HepG2 (cell line): ENCODE results near the gene EGFR. TPM values are rescaled to one million over a fixed set of nuclear protein-coding genes. Genes with fewer than 3 reads are reported as not detected.
A peak's percentile ranks its signal among the peaks of the same experiment; 100 is the strongest.

Experiments used
- ATAC-seq: fragments of 200-7000 bp; cut with Tn5 transposase; 3 replicates; pipeline ENCODE4 v1.9.1; 2020; ENCODE audit warnings: mild to moderate bottlenecking, moderate library complexity
- BruUV-seq: library from RNA; stranded (reverse); fragments of 400-500 nt; replicated peaks from 2 replicates; lab custom pipeline; 2021; lab: Mats Ljungman, UMichigan
- CTCF ChIA-PET: fragments of 300-600 bp; formaldehyde crosslinking; extraction: SDS; loops from one replicate; lab custom pipeline; 2021; ENCODE audit warnings: low total read pairs, inconsistent platforms, low intra/inter-chr PET ratio; lab: Yijun Ruan, JAX
- POLR2A ChIA-PET: fragments of 350-600 bp; sonication (Branson Sonifier 250); formaldehyde crosslinking; loops from one replicate; lab custom pipeline; 2020; ENCODE audit warnings: antibody characterized with exemption, inconsistent platforms; lab: Yijun Ruan, JAX
- DNase-seq: peaks from one replicate; pipeline ENCODE4 v3.0.0-alpha.2; 2015; ENCODE audit warnings: low spot score
- FAIRE-seq: peaks from 3 replicates; lab custom pipeline; 2011; peaks lifted over from hg19 to GRCh38; lab: Jason Lieb, UNC
- H2AFZ ChIP-seq: one replicate; pipeline ENCODE4 v1.6.1; 2011; ENCODE audit warnings: low read length, inconsistent platforms
- H3K27ac ChIP-seq: fragments of 300-600 bp; 3 replicates; pipeline ENCODE4 v1.8.0; 2011; ENCODE audit warnings: mixed run types, mild to moderate bottlenecking, mixed read lengths, low read length, inconsistent platforms; ENCODE audit not compliant: insufficient read depth; ENCODE audit errors: extremely low read length
- H3K27me3 ChIP-seq, 2 experiments: fragments of 200-600 bp in 1 of 2; 2 replicates in 1 of 2; 3 replicates in 1 of 2; pipeline versions ENCODE4 v1.6.0 to v1.8.0; 2011; ENCODE audit warnings: low read length in 2 of 2, mild to moderate bottlenecking in 2 of 2, moderate library complexity in 2 of 2, inconsistent platforms in 1 of 2; ENCODE audit not compliant: insufficient read depth in 2 of 2, control insufficient read depth in 1 of 2
- H3K36me3 ChIP-seq, 2 experiments: fragments of 200-600 bp in 1 of 2; replicated peaks in 1 of 2; 2 replicates in 1 of 2; 3 replicates in 1 of 2; pipeline versions ENCODE4 v1.5.1 to v1.8.0; 2011; ENCODE audit warnings: low read length in 2 of 2, inconsistent platforms in 1 of 2; ENCODE audit not compliant: insufficient read depth in 2 of 2, control insufficient read depth in 1 of 2
- H3K4me1 ChIP-seq: 2 replicates; pipeline ENCODE4 v1.5.1; 2012; ENCODE audit warnings: low read length, inconsistent platforms; ENCODE audit not compliant: insufficient read depth
- H3K4me2 ChIP-seq: 2 replicates; pipeline ENCODE4 v1.6.0; 2011; ENCODE audit warnings: low read depth, low read length, inconsistent platforms
- H3K4me3 ChIP-seq, 3 experiments: fragments of 200-600 bp in 1 of 3; sonication (generic), shearing (Covaris generic) in 1 of 3; replicated peaks in 1 of 3; 2 replicates each; pipeline ENCODE4 v1.5.1; 2011 to 2016; ENCODE audit warnings: low read length in 3 of 3, inconsistent platforms in 2 of 3, low read depth in 2 of 3, mild to moderate bottlenecking in 2 of 3, control low read depth in 1 of 3, mixed read lengths in 1 of 3; ENCODE audit not compliant: insufficient read depth in 1 of 3
- H3K79me2 ChIP-seq: one replicate; pipeline ENCODE4 v1.6.1; 2011; ENCODE audit warnings: low read length, inconsistent platforms; ENCODE audit not compliant: insufficient read depth
- H3K9ac ChIP-seq: 2 replicates; pipeline ENCODE4 v1.6.0; 2011; ENCODE audit warnings: mild to moderate bottlenecking, low read depth, low read length, inconsistent platforms; ENCODE audit not compliant: insufficient read depth
- H3K9me3 ChIP-seq: 2 replicates; pipeline ENCODE4 v1.5.1; 2012; ENCODE audit warnings: mild to moderate bottlenecking, low read length
- H4K20me1 ChIP-seq: 2 replicates; pipeline ENCODE4 v1.6.0; 2011; ENCODE audit warnings: inconsistent platforms, mild to moderate bottlenecking, low read length, moderate library complexity; ENCODE audit not compliant: insufficient read depth
- FOXJ3 ChIP-seq: sonication (generic); formaldehyde crosslinking; IDR thresholded peaks from 2 replicates; pipeline ENCODE4 v1.4.0; 2020; ENCODE audit warnings: missing genetic modification reagents, mild to moderate bottlenecking, borderline replicate concordance
- NCOR1 ChIP-seq: fragments of 200-600 bp; sonication (generic); IDR thresholded peaks from 2 replicates; pipeline ENCODE4 v1.7.0; 2017; ENCODE audit warnings: antibody characterized with exemption, low read length, borderline replicate concordance
- RORA ChIP-seq: sonication (generic); formaldehyde crosslinking; IDR thresholded peaks from 2 replicates; pipeline ENCODE4 v1.5.0; 2020; ENCODE audit warnings: mild to moderate bottlenecking, missing genetic modification reagents, moderate library complexity
- TSC22D2 ChIP-seq: sonication (generic); formaldehyde crosslinking; IDR thresholded peaks from 2 replicates; pipeline ENCODE4 v1.5.1; 2020; ENCODE audit warnings: missing genetic modification reagents, mild to moderate bottlenecking, borderline replicate concordance
- U2AF2 ChIP-seq: fragments of 200-400 bp; formaldehyde crosslinking; IDR thresholded peaks from 2 replicates; pipeline ENCODE4 v1.6.1; 2017; ENCODE audit warnings: low read depth, mild to moderate bottlenecking, low read length
- ZBTB4 ChIP-seq: sonication (generic); formaldehyde crosslinking; IDR thresholded peaks from 2 replicates; pipeline ENCODE4 v1.4.0; 2020; ENCODE audit warnings: missing genetic modification reagents, mild to moderate bottlenecking, borderline replicate concordance
- ZIK1 ChIP-seq: sonication (generic); formaldehyde crosslinking; IDR thresholded peaks from 2 replicates; pipeline ENCODE4 v1.5.0; 2020; ENCODE audit warnings: mild to moderate bottlenecking, low read depth, missing genetic modification reagents, borderline replicate concordance
- ZNF766 ChIP-seq: sonication (generic); formaldehyde crosslinking; IDR thresholded peaks from 2 replicates; pipeline ENCODE4 v1.5.0; 2020; ENCODE audit warnings: missing genetic modification reagents, borderline replicate concordance
- WGBS: methylation state at CpG from one replicate; pipeline ENCODE4 v1.1.6; 2017; ENCODE audit warnings: low lambda C conversion rate; 5-methylcytosine and 5-hydroxymethylcytosine counted together
- in situ Hi-C: cut with HindIII; loops from 2 replicates; pipeline ENCODE4 v1.10.0; 2017; ENCODE audit warnings: low pct_unique_long_range_greater_than_20kb; ENCODE audit not compliant: extremely low pct_ligation_motif_present
- intact Hi-C: fragments of 100-400 bp; cut with micrococcal nuclease; formaldehyde crosslinking; loops from one replicate; pipeline ENCODE4 v1.10.0; 2022; ENCODE audit not compliant: unreplicated experiment
- polyA plus RNA-seq, 8 experiments: library from polyadenylated mRNA; depleted of rRNA in 3 of 8; stranded (reverse) in 7 of 8; unstranded in 1 of 8; fragments of >200 nt; fragmentation: Illumina TruSeq in 4 of 8; extraction: Trizol in 4 of 8; gene quantifications; 2 replicates each; pipeline versions ENCODE4 v1.2.1 to v1.2.3, GENCODE V29; 2011 to 2016; ENCODE audit warnings: low read depth in 4 of 8, missing spikeins in 1 of 8, mixed read lengths in 1 of 8; ENCODE audit not compliant: insufficient read depth in 1 of 8
- total RNA-seq, 5 experiments: library from RNA; depleted of rRNA; stranded (reverse); fragments of >200 nt; fragmentation: Illumina TruSeq; extraction: Trizol; gene quantifications; 2 replicates each; pipeline ENCODE4 v1.2.3, GENCODE V29; 2016; ENCODE audit warnings: low read depth in 1 of 5
- TF ChIP-seq, protein P1 (sequence below): sonication (generic); formaldehyde crosslinking; IDR thresholded peaks from 2 replicates; pipeline ENCODE4 v1.5.1; 2020; ENCODE audit warnings: mild to moderate bottlenecking, missing genetic modification reagents, moderate library complexity
- TF ChIP-seq, protein P2 (sequence below): sonication (generic); formaldehyde crosslinking; IDR thresholded peaks from 2 replicates; pipeline ENCODE4 v1.4.0; 2020; ENCODE audit warnings: mild to moderate bottlenecking, low read depth, missing genetic modification reagents

Gene EGFR
- total and polyA plus RNA-seq, 2 of the 13 experiments (the other 11 are each of a cell fraction or from before 2014, with no cell fraction given) = 7.0 to 10.0 TPM

DNA sequence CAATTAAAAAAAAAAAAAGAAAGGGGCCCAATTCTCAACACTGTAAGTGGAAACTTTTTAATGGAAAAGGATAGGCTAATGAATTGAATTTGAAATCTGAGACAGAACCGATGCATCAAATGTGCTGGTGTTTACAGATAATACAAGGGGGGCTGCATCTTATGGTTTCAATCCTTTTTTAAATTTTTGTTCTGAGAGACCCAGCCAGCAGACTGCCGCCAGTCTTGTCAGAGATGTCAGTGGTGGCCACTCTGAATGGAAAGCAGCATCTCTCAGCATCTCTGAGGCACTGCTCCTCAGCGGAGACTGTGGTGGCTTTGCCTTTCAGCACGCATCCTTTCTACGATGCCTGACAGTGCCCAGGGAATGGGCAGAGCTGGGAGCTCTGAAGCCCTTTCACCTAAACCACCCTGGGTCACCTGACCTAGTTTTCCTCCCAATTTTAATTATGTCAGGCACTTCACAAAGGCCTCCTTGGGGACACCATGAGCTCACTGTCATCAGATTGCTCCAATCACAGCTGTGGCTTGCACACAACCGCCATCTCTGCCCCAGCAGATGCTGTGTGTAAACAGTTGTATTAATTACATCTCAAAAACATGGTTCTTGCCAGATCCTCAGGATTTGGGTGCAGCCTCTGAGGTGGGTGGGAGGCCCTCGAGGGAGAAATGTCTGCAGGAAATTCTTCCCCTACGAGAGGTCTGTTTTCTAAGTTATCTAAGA is 81.2 kb downstream of the EGFR start (continued):
- no peak for TF ChIP-seq TSC22D2 (CRISPR knock-in tag)
- TF ChIP-seq ZBTB4 = no peak
- TF ChIP-seq NCOR1 = no peak
- TF ChIP-seq ZIK1 (CRISPR knock-in tag) = no peak

- Histone ChIP-seq H3K4me1 (no peaks in the 10 kb centered on the region), H4K20me1 (no peaks in the 10 kb centered on the region), H3K79me2 (no peaks in the 10 kb centered on the region), H3K4me3 (no peak overlapping the region), H3K4me2 (no peak overlapping the region), H3K27ac (no peak overlapping the region), H3K27me3 (0 out of 5 replicates have a peak, but pooled peaks cover 0 to under 1% of the 10 kb centered on the region in 2 experiments), H2AFZ (no peak overlapping the region), H3K9me3 (no peaks in the 10 kb centered on the region), H3K9ac (no peak overlapping the region), H3K36me3 (no peaks in the 10 kb centered on the region)
- BruUV-seq = no TSS peak
- DNase-seq = no peak
- in situ Hi-C loops (no loop called here), intact Hi-C loops (no loop called here)
- TF ChIP-seq RORA (CRISPR knock-in tag) (no peak), FOXJ3 (CRISPR knock-in tag) (no peak), ZNF766 (CRISPR knock-in tag) (no peak), U2AF2 (no peak)
- TF ChIP-seq, protein P1, sequence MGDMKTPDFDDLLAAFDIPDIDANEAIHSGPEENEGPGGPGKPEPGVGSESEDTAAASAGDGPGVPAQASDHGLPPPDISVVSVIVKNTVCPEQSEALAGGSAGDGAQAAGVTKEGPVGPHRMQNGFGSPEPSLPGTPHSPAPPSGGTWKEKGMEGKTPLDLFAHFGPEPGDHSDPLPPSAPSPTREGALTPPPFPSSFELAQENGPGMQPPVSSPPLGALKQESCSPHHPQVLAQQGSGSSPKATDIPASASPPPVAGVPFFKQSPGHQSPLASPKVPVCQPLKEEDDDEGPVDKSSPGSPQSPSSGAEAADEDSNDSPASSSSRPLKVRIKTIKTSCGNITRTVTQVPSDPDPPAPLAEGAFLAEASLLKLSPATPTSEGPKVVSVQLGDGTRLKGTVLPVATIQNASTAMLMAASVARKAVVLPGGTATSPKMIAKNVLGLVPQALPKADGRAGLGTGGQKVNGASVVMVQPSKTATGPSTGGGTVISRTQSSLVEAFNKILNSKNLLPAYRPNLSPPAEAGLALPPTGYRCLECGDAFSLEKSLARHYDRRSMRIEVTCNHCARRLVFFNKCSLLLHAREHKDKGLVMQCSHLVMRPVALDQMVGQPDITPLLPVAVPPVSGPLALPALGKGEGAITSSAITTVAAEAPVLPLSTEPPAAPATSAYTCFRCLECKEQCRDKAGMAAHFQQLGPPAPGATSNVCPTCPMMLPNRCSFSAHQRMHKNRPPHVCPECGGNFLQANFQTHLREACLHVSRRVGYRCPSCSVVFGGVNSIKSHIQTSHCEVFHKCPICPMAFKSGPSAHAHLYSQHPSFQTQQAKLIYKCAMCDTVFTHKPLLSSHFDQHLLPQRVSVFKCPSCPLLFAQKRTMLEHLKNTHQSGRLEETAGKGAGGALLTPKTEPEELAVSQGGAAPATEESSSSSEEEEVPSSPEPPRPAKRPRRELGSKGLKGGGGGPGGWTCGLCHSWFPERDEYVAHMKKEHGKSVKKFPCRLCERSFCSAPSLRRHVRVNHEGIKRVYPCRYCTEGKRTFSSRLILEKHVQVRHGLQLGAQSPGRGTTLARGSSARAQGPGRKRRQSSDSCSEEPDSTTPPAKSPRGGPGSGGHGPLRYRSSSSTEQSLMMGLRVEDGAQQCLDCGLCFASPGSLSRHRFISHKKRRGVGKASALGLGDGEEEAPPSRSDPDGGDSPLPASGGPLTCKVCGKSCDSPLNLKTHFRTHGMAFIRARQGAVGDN (CRISPR knock-in tag) = peak; percentile 16; the same call in 1 of the 2 replicates
- TF ChIP-seq, protein P2, sequence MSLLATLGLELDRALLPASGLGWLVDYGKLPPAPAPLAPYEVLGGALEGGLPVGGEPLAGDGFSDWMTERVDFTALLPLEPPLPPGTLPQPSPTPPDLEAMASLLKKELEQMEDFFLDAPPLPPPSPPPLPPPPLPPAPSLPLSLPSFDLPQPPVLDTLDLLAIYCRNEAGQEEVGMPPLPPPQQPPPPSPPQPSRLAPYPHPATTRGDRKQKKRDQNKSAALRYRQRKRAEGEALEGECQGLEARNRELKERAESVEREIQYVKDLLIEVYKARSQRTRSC (CRISPR knock-in tag) = no peak
- ChIA-PET POLR2A (no interaction called here), CTCF (no interaction called here)
- no peak for ATAC-seq
- 81% methylated on average over 18 of the region's 21 CpGs for WGBS
- FAIRE-seq = no peak
Measured at GRCh38 chr7:55100544-55101327, 81.9 kb downstream of the EGFR start.
